Stimulated activated naive CD4-positive, alpha-beta T cell treated with Interleukin-2 at 50 U/mL for 16 hours (primary cell): ENCODE measurements around the gene CAMKK1.

Source experiments
- DNase-seq: peaks from one replicate; lab custom pipeline; 2025; lab: John Stamatoyannopoulos, UW

The CAMKK1 gene

DNA sequence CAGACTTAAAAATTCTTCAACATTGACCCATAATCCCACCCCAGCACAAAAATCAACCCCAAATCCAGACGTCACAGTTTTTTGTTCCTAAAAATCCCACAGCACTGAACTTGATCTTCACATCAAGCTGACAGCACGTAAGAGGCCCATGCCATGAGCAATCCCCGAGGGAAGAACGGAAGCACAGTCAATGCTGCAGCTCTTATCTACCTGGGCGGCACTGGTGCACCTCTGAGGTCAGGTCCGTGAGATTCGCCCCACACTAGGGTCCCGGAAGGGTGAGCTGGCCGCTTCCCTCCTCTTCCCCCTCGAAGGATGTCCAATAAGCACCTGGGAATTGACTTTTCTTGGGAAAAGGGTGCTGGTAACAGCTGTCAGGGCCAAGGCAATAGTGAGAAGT lies 80.6 kb downstream of the CAMKK1 start:
- DNase-seq = no peak
